ENCODE measurements around the gene TP53RK. TPM values are rescaled to one million over a fixed set of nuclear protein-coding genes. Genes with fewer than 3 reads are reported as not detected.

TP53RK gene
- total and polyA plus RNA-seq, 2 of the 13 experiments (the other 11 are each of a cell fraction or from before 2014, with no cell fraction given) = 12.9 to 25.5 TPM

- peak; percentile 16; the same call in 1 of the 2 replicates for TF ChIP-seq TFDP2 (CRISPR knock-in tag; IDR thresholded peaks at IDR 0.05)
- 0 out of 2 replicates have a peak, but pooled peaks have one; percentile 55 for TF ChIP-seq ZNF512B (CRISPR knock-in tag; IDR thresholded peaks at IDR 0.05; ENCODE audit: borderline replicate concordance)
- TF ChIP-seq ZNF790 (CRISPR knock-in tag; IDR thresholded peaks at IDR 0.05; ENCODE audit: borderline replicate concordance) = no peak
- TF ChIP-seq RCOR2 (CRISPR knock-in tag; IDR thresholded peaks at IDR 0.05) = peak; percentile 77; the same call in 1 of the 2 replicates
- no peak for TF ChIP-seq ZNF276 (CRISPR knock-in tag; IDR thresholded peaks at IDR 0.05; ENCODE audit: low read depth)
- TF ChIP-seq MBNL3 (CRISPR knock-in tag; conservative IDR thresholded peaks at IDR 0.05) = no peak
- TF ChIP-seq NR2F6 (IDR thresholded peaks at IDR 0.05) = peak; percentile 92
- TF ChIP-seq NR2F6 (CRISPR knock-in tag; IDR thresholded peaks at IDR 0.05) = peak; percentile 89
- 0 out of 2 replicates have a peak, but pooled peaks have one; percentile 65 for TF ChIP-seq FOXO4 (CRISPR knock-in tag; conservative IDR thresholded peaks at IDR 0.05)
- TF ChIP-seq ZNF572 (CRISPR knock-in tag; IDR thresholded peaks at IDR 0.05) = 0 out of 2 replicates have a peak, but pooled peaks have one; percentile 27
- TF ChIP-seq ZNF350 (CRISPR knock-in tag; IDR thresholded peaks at IDR 0.05; ENCODE audit: borderline replicate concordance, low read depth) = no peak
- peak; percentile 49; the same call in 1 of the 2 replicates for TF ChIP-seq RARA (CRISPR knock-in tag; IDR thresholded peaks at IDR 0.05)
- no peak for TF ChIP-seq SP1 (IDR thresholded peaks at IDR 0.05)
- TF ChIP-seq SP1 (CRISPR knock-in tag; IDR thresholded peaks at IDR 0.05) = 0 out of 2 replicates have a peak, but pooled peaks have one; percentile 18
- TF ChIP-seq IRF9 (CRISPR knock-in tag; IDR thresholded peaks at IDR 0.05; ENCODE audit: borderline replicate concordance) = no peak
- TF ChIP-seq ELF3 (CRISPR knock-in tag; IDR thresholded peaks at IDR 0.05) = no peak
- TF ChIP-seq ZFP90 (CRISPR knock-in tag; IDR thresholded peaks at IDR 0.05; ENCODE audit: borderline replicate concordance) = no peak
- TF ChIP-seq ZNF629 (CRISPR knock-in tag; conservative IDR thresholded peaks at IDR 0.05) = peak; percentile 30
- 0 out of 2 replicates have a peak, but pooled peaks have one; percentile 29 for TF ChIP-seq MAFG (CRISPR knock-in tag; IDR thresholded peaks at IDR 0.05)
These were observed 51.7 kb downstream of the TP53RK start (continued) for GRCh38 chr20:46637427-46638133.

All from HepG2 (cell line).